ENCODE data around the gene RASGEF1C.

DNA sequence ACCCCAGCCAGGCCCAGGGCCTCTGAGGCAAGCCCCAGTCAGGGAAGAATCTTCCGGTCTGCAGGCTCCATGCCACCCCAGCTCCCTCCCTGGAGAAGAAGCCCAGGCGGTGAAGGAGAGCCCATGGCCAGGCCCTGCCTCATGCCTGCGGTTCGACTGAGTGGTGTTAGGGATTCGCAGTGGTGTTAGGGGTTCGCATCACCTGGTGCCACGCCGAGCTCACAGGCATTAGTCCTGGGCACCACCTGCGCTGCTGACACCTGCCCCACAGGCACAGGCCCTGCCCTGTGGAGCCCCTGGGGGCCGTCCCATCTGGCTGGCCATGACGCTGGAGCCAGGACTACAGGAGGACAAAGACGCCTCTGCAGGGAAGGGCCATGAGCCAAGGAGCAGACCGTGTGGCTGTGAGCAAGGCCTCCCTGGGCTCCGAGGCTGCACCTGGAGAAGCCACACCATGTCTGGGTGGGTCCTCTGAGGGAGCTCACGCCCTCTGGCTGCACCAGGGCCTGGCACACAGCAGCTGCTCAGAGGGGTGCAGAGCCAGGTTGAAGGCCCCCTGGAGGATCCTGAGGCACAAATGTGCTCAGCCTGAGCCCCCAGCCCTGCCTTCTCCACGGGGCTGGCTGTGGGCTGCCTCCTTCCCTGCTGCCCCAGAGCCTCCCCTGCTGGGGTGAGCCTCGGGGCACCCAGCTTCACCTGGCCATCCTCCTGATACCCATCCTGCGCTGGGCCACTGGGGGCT, 109.8 kb downstream of the RASGEF1C start:
- TF ChIP-seq CTCF (IDR thresholded peaks at IDR 0.05; ENCODE audit: low read depth, low read length, missing input control) (no peak), TAF1 (conservative IDR thresholded peaks at IDR 0.05) (no peak)
- TF ChIP-seq, protein P1, sequence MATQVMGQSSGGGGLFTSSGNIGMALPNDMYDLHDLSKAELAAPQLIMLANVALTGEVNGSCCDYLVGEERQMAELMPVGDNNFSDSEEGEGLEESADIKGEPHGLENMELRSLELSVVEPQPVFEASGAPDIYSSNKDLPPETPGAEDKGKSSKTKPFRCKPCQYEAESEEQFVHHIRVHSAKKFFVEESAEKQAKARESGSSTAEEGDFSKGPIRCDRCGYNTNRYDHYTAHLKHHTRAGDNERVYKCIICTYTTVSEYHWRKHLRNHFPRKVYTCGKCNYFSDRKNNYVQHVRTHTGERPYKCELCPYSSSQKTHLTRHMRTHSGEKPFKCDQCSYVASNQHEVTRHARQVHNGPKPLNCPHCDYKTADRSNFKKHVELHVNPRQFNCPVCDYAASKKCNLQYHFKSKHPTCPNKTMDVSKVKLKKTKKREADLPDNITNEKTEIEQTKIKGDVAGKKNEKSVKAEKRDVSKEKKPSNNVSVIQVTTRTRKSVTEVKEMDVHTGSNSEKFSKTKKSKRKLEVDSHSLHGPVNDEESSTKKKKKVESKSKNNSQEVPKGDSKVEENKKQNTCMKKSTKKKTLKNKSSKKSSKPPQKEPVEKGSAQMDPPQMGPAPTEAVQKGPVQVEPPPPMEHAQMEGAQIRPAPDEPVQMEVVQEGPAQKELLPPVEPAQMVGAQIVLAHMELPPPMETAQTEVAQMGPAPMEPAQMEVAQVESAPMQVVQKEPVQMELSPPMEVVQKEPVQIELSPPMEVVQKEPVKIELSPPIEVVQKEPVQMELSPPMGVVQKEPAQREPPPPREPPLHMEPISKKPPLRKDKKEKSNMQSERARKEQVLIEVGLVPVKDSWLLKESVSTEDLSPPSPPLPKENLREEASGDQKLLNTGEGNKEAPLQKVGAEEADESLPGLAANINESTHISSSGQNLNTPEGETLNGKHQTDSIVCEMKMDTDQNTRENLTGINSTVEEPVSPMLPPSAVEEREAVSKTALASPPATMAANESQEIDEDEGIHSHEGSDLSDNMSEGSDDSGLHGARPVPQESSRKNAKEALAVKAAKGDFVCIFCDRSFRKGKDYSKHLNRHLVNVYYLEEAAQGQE (IDR thresholded peaks at IDR 0.05): no peak

Data from liver (tissue), 3 donors.